Lung (tissue), 12 donors: ENCODE results near the gene AGAP1. TPM values are rescaled to one million over a fixed set of nuclear protein-coding genes. Genes with fewer than 3 reads are reported as not detected.
A peak's percentile ranks its signal among the peaks of the same experiment; 100 is the strongest.

ENCODE experiments used
- ATAC-seq: fragments of 200-7000 bp; cut with Tn5 transposase; one replicate; pipeline ENCODE4 v1.9.1; 2020; ENCODE audit warnings: moderate number of reproducible peaks; ENCODE audit not compliant: insufficient read depth, low FRiP score
- DNase-seq, 3 donors: peaks; one replicate each; pipeline ENCODE4 v3.0.0-alpha.2; 2013 to 2017
- H3K27ac ChIP-seq, 2 donors: one replicate each; pipeline ENCODE4 v1.5.1; 2013; ENCODE audit warnings: mild to moderate bottlenecking in 2 of 2, moderate library complexity in 2 of 2, control low read depth in 1 of 2, inconsistent platforms in 1 of 2, low read depth in 1 of 2, low read length in 1 of 2
- H3K27me3 ChIP-seq, 3 donors: one replicate each; pipeline ENCODE4 v1.5.1; 2013; ENCODE audit warnings: low read length in 2 of 3; ENCODE audit not compliant: control insufficient read depth in 3 of 3, insufficient read depth in 3 of 3
- H3K36me3 ChIP-seq, 4 donors: one replicate each; pipeline ENCODE4 v1.5.1; 2013; ENCODE audit warnings: low read length in 4 of 4, mild to moderate bottlenecking in 1 of 4, moderate library complexity in 1 of 4; ENCODE audit not compliant: control insufficient read depth in 4 of 4, insufficient read depth in 4 of 4
- H3K4me1 ChIP-seq, 5 donors: one replicate each; pipeline ENCODE4 v1.5.1; 2013; ENCODE audit warnings: low read length in 5 of 5, mild to moderate bottlenecking in 2 of 5, moderate library complexity in 1 of 5; ENCODE audit not compliant: control insufficient read depth in 5 of 5, insufficient read depth in 5 of 5
- H3K4me3 ChIP-seq: one replicate; pipeline ENCODE4 v1.5.1; 2013; ENCODE audit warnings: mild to moderate bottlenecking, control low read depth, moderate library complexity
- H3K9ac ChIP-seq, 2 donors: one replicate each; pipeline ENCODE4 v1.5.1; 2013; ENCODE audit warnings: low read length in 2 of 2, control low read depth in 1 of 2; ENCODE audit not compliant: insufficient read depth in 1 of 2
- H3K9me3 ChIP-seq, 4 donors: one replicate each; pipeline ENCODE4 v1.5.1; 2013; ENCODE audit warnings: low read length in 3 of 4, mild to moderate bottlenecking in 1 of 4, moderate library complexity in 1 of 4; ENCODE audit not compliant: control insufficient read depth in 4 of 4, insufficient read depth in 3 of 4
- CTCF ChIP-seq: IDR thresholded peaks from 2 replicates; pipeline ENCODE4 v1.5.1; 2012; ENCODE audit warnings: mild to moderate bottlenecking; ENCODE audit errors: control extremely low read depth, extremely low read depth
- WGBS, 2 donors: extraction: QIAGEN DNeasy Blood & Tissue Kit; methylation state at CpG; one replicate each; pipeline ENCODE4 v1.1.7; 2013; 5-methylcytosine and 5-hydroxymethylcytosine counted together
- polyA plus RNA-seq, 2 donors: library from polyadenylated mRNA; stranded (reverse); fragments of 200-250 nt; gene quantifications; one replicate each; pipeline ENCODE4 v1.2.1, GENCODE V29; 2013
- total RNA-seq, 2 donors: library from RNA; depleted of rRNA in 1 of 2; stranded (reverse); fragments of >200 nt in 1 of 2; gene quantifications; one replicate each; pipeline ENCODE4 v1.2.1, GENCODE V29; 2014 to 2021
- donor health status: control.
- donor health status: control.
- donor health status: Bipolar disorder and iron deficiency.
- donor health status: healthy.
- donor health status: DM: yes; HTN: yes; CAD: no.

The AGAP1 gene
- total and polyA plus RNA-seq, 4 donors: 6.6 to 39.4 (median 20.2) TPM

GRCh38 chr2:236176951-236177350 is 683.1 kb downstream of the AGAP1 start:
- Histone ChIP-seq H3K4me3 (no peak overlapping the region), H3K36me3 (no peaks in the 10 kb centered on the region), H3K4me1 (peaks cover 0 to 14% (median 3%) of the 10 kb centered on the region in 5 donors), H3K27me3 (peaks cover 15 to 89% (median 83%) of the 10 kb centered on the region in 3 donors), H3K27ac (no peak overlapping the region), H3K9me3 (peaks cover 0 to 3% (median 0%) of the 10 kb centered on the region in 4 donors), H3K9ac (no peak overlapping the region)
- TF ChIP-seq CTCF: no peak
- 49 to 51% methylated on average over 21 of the region's 21 CpGs for WGBS, 2 donors
- ATAC-seq: no peak
- DNase-seq: no peak

DNA sequence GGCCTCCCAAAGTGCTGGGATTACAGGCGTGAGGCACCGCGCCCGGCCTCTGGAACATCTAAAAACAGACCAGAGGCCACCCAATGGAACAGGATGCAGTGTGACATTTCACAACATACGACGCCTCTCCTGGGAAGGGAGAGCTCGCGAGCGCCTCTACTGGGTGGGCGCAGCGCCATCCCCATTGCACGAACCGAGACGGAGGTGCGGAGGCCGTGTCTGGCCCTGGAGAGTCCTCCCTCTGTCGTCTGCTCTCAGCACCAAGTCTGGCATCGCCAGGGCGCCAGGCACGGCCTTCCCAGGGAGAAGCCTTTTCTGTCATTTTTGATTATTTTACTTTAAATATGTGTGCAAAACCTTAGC is 683.7 kb downstream of the AGAP1 start:
- H3K9me3 ChIP-seq: peaks cover 0 to 3% (median 0%) of the 10 kb centered on the region in 4 donors
- ATAC-seq: no peak
- H3K9ac ChIP-seq: no peak overlapping the region
- H3K36me3 ChIP-seq: no peaks in the 10 kb centered on the region
- no peak overlapping the region for H3K27ac ChIP-seq
- no peak overlapping the region for H3K4me3 ChIP-seq
- peaks cover 15 to 84% (median 78%) of the 10 kb centered on the region in 3 donors for H3K27me3 ChIP-seq
- peaks cover 0 to 14% (median 2%) of the 10 kb centered on the region in 5 donors for H3K4me1 ChIP-seq
- 7 to 12% methylated on average over 20 of the region's 20 CpGs for WGBS, 2 donors
- DNase-seq: peak; percentile 43 to 61 (median 59)
- no peak for TF ChIP-seq CTCF

DNA sequence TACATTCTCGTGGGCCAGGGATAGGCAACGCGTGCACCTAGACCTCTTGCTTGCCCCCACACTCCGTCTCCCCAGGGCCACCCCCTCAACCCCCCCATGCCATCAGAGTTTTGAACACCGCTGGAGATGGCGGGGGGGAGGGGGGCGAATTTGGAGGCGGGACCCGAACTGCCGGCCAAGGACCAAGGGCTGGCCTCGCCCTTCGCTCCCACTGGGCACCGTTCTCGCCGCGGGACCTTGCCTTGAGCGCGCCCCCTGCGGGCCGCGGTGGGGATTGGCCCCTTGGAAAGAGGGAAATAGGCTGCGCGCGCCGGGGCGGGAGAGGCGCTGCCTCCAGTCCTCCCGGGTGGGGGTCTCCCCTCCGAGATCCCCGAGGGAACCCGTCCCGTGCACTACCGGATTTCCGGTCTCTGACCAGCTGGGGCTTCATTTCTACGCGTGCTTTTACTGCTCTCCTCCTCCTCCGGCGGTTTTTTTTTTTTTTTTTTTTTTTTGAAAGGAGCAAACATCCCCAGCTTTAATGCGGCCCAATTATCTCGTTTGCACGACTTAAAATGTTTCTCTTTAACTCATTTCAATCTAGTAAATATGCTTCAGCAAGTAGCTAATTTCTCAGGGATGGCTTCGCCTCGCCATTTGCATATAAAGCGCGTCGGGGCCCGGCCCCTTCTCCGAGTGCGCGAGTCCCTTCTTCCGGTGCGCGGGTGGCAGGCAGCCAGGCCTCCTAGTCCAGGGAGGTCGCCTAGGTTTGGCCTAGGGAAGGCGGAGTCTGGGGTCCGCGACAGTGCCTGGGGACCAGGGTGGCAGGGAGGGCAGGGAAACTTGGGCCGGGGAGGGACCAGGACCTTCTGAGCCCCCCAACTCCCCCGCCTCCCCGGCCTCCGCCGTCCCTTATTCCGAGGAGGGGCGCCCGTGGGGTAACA is 684.4 kb downstream of the AGAP1 start:
- peak; percentile 62 to 77 (median 71) for DNase-seq
- H3K27ac ChIP-seq: no peak overlapping the region
- no peak overlapping the region for H3K4me3 ChIP-seq
- 3 to 5% methylated on average over 63 to 65 of the region's 65 CpGs for WGBS, 2 donors
- H3K9me3 ChIP-seq: peaks cover 0 to 3% (median 0%) of the 10 kb centered on the region in 4 donors
- H3K27me3 ChIP-seq: peaks cover 10 to 79% (median 78%) of the 10 kb centered on the region in 3 donors
- H3K36me3 ChIP-seq: no peaks in the 10 kb centered on the region
- peak; percentile 28 for TF ChIP-seq CTCF
- ATAC-seq: peak; percentile 50
- H3K9ac ChIP-seq: no peak overlapping the region
- peaks cover 0 to 14% (median 2%) of the 10 kb centered on the region in 5 donors for H3K4me1 ChIP-seq
